Kidney (tissue), 14 donors: Measurements from ENCODE around the gene ALOX12B. TPM values are rescaled to one million over a fixed set of nuclear protein-coding genes. Genes with fewer than 3 reads are reported as not detected.
"Not testable (repeated sequence)": the region's sequence is repeated elsewhere in the genome, so short reads cannot be mapped to it uniquely, and the experiment has no call there.

ENCODE experiments used
- DNase-seq, 5 donors: peaks; one replicate each; pipeline ENCODE4 v3.0.0-alpha.2; 2013 to 2020
- FAIRE-seq: peaks from 2 replicates; lab custom pipeline; 2012; peaks lifted over from hg19 to GRCh38; lab: Jason Lieb, UNC
- H3K27ac ChIP-seq, 2 donors: one replicate each; pipeline ENCODE4 v1.7.0; 2013; ENCODE audit warnings: low read depth in 2 of 2, low read length in 2 of 2, inconsistent platforms in 1 of 2
- H3K27me3 ChIP-seq: one replicate; pipeline ENCODE4 v1.7.1; 2013; ENCODE audit warnings: low read length, inconsistent platforms; ENCODE audit not compliant: control insufficient read depth, insufficient read depth
- H3K36me3 ChIP-seq, 3 donors: one replicate each; pipeline versions ENCODE4 v1.7.0 to v1.7.1; 2013; ENCODE audit warnings: low read length in 3 of 3, control low read depth in 1 of 3, inconsistent platforms in 1 of 3; ENCODE audit not compliant: insufficient read depth in 3 of 3, control insufficient read depth in 2 of 3
- H3K4me1 ChIP-seq, 3 donors: one replicate each; pipeline versions ENCODE4 v1.7.0 to v1.7.1; 2013; ENCODE audit warnings: low read length in 3 of 3, inconsistent platforms in 1 of 3, low read depth in 1 of 3; ENCODE audit not compliant: control insufficient read depth in 2 of 3, insufficient read depth in 2 of 3
- H3K4me3 ChIP-seq, 3 donors: one replicate each; pipeline versions ENCODE4 v1.7.0 to v1.8.1; 2013; ENCODE audit warnings: low read length in 3 of 3, control low read depth in 1 of 3, inconsistent platforms in 1 of 3
- H3K9ac ChIP-seq, 3 donors: one replicate each; pipeline versions ENCODE4 v1.7.0 to v1.7.1; 2013; ENCODE audit warnings: low read length in 3 of 3, control low read depth in 1 of 3, inconsistent platforms in 1 of 3
- H3K9me3 ChIP-seq, 3 donors: one replicate each; pipeline versions ENCODE4 v1.7.0 to v1.7.1; 2013; ENCODE audit warnings: low read length in 3 of 3, control low read depth in 1 of 3, inconsistent platforms in 1 of 3; ENCODE audit not compliant: control insufficient read depth in 2 of 3, insufficient read depth in 1 of 3
- CTCF ChIP-seq: IDR thresholded peaks from 3 replicates; pipeline ENCODE4 v1.5.1; 2012; ENCODE audit warnings: mild to moderate bottlenecking, moderate library complexity, borderline replicate concordance; ENCODE audit not compliant: insufficient read depth; ENCODE audit errors: extremely low read depth
- intact Hi-C: fragments of 100-400 bp; cut with DNase I; formaldehyde crosslinking; loops from one replicate; pipeline ENCODE4 v1.11.1; 2022
- polyA plus RNA-seq: library from polyadenylated mRNA; stranded (reverse); fragments of 350-450 nt; fragmentation: Illumina TruSeq; extraction: RNeasy Lipid Tissue Mini Kit (QIAGEN cat#74804); gene quantifications from one replicate; pipeline ENCODE4 v1.2.3, GENCODE V29; 2014; ENCODE audit warnings: low read depth, low replicate concordance; ENCODE audit not compliant: insufficient read depth
- total RNA-seq: library from RNA; stranded (reverse); fragmentation: NEBNext Ultra II Directional; extraction: Animal tissue kit (Norgen Biotek cat#: 25700); gene quantifications from one replicate; pipeline ENCODE4 v1.2.1, GENCODE V29; 2021
- donor health status: control.
- donor health status: control.
- donor health status: control.
- donor health status: control.
- donor health status: control.
- donor health status: DM: yes; HTN: yes; CAD: no.
- donor health status: Normal renal cell carcinoma (clear cell type).

ALOX12B gene
- total and polyA plus RNA-seq, 2 donors from 2014 or later, result not detected

GRCh38 chr17:8109661-8110455, 22.3 kb upstream of the ALOX12B start:
- peaks cover 5% of the 10 kb centered on the region for H3K27me3 ChIP-seq
- intact Hi-C loops, result no loop called here
- FAIRE-seq (no peak), DNase-seq (peak; percentile 71 to 86 (median 82))
- no peaks in the 10 kb centered on the region for H3K36me3 ChIP-seq
- H3K4me1 ChIP-seq, result peaks cover 0 to 4% (median 0%) of the 10 kb centered on the region in 3 donors
- peak overlapping the region in 1 of 3 donors; percentile 46 for H3K9ac ChIP-seq
- H3K9me3 ChIP-seq, result no peaks in the 10 kb centered on the region
- TF ChIP-seq CTCF, result peak; percentile 83
- H3K27ac ChIP-seq, result no peak overlapping the region
- peak overlapping the region in 2 of 3 donors; percentile 8 to 12 for H3K4me3 ChIP-seq

GRCh38 chr17:8108972-8109660, 21.6 kb upstream of the ALOX12B start:
- TF ChIP-seq CTCF, result no peak
- DNase-seq, result peak in 3 of 5 donors; percentile 51 to 63 (median 63)
- H3K4me1 ChIP-seq, result peaks cover 0 to 4% (median 0%) of the 10 kb centered on the region in 3 donors
- H3K36me3 ChIP-seq, result no peaks in the 10 kb centered on the region
- H3K4me3 ChIP-seq, result no peak overlapping the region
- H3K9ac ChIP-seq, result no peak overlapping the region
- intact Hi-C loops, result no loop called here
- no peak for FAIRE-seq
- no peaks in the 10 kb centered on the region for H3K9me3 ChIP-seq
- no peak overlapping the region for H3K27ac ChIP-seq
- H3K27me3 ChIP-seq, result peaks cover 2% of the 10 kb centered on the region

- DNase-seq, H3K27me3 ChIP-seq, intact Hi-C loops, H3K9me3 ChIP-seq, H3K27ac ChIP-seq, FAIRE-seq, H3K4me3 ChIP-seq, H3K36me3 ChIP-seq, H3K9ac ChIP-seq, H3K4me1 ChIP-seq: not testable (repeated sequence)
Measured at GRCh38 chr17:8106980-8107379, 19.5 kb upstream of the ALOX12B start.

GRCh38 chr17:8105957-8106398, 18.5 kb upstream of the ALOX12B start:
- H3K4me1 ChIP-seq, result peaks cover 0 to 4% (median 0%) of the 10 kb centered on the region in 3 donors
- no peak for TF ChIP-seq CTCF
- no peaks in the 10 kb centered on the region for H3K36me3 ChIP-seq
- DNase-seq (no peak), FAIRE-seq (no peak)
- no peaks in the 10 kb centered on the region for H3K9me3 ChIP-seq
- peaks cover 2% of the 10 kb centered on the region for H3K27me3 ChIP-seq
- no peak overlapping the region for H3K9ac ChIP-seq
- no peak overlapping the region for H3K27ac ChIP-seq
- H3K4me3 ChIP-seq, result no peak overlapping the region
- intact Hi-C loops, result no loop called here
